Neutrophil (primary cell): ENCODE measurements around the gene MRGPRF.

Source experiments
- H3K27ac ChIP-seq: fragments of 200-600 bp; sonication (generic); 2 replicates; pipeline ENCODE4 v1.5.1; 2016; ENCODE audit warnings: mild to moderate bottlenecking, moderate library complexity
- H3K27me3 ChIP-seq: fragments of 200-600 bp; sonication (generic); 2 replicates; pipeline ENCODE4 v1.6.0; 2016; ENCODE audit warnings: mild to moderate bottlenecking
- H3K36me3 ChIP-seq: fragments of 200-600 bp; sonication (generic); 2 replicates; pipeline ENCODE4 v1.5.1; 2017
- H3K4me1 ChIP-seq, 2 experiments: fragments of 200-600 bp in 1 of 2; sonication (generic) in 1 of 2; 1 replicate in 1 of 2; 2 replicates in 1 of 2; pipeline versions ENCODE4 v1.5.1 to v1.6.1; 2013 to 2016; ENCODE audit warnings: low read depth in 1 of 2, low read length in 1 of 2, mild to moderate bottlenecking in 1 of 2, moderate library complexity in 1 of 2; ENCODE audit not compliant: control insufficient read depth in 1 of 2, insufficient read depth in 1 of 2
- H3K4me3 ChIP-seq, 2 experiments: fragments of 200-600 bp in 1 of 2; sonication (generic) in 1 of 2; 1 replicate in 1 of 2; 2 replicates in 1 of 2; pipeline ENCODE4 v1.5.1; 2013 to 2016; ENCODE audit warnings: low read depth in 1 of 2, low read length in 1 of 2, mild to moderate bottlenecking in 1 of 2, moderate library complexity in 1 of 2
- H3K9me3 ChIP-seq: fragments of 200-600 bp; sonication (generic); 2 replicates; pipeline ENCODE4 v1.5.1; 2016
- TF ChIP-seq, protein P1 (sequence below): fragments of 200-600 bp; sonication (generic); IDR thresholded peaks from 2 replicates; pipeline ENCODE4 v1.5.1; 2016; ENCODE audit warnings: antibody characterized with exemption

The MRGPRF gene

DNA sequence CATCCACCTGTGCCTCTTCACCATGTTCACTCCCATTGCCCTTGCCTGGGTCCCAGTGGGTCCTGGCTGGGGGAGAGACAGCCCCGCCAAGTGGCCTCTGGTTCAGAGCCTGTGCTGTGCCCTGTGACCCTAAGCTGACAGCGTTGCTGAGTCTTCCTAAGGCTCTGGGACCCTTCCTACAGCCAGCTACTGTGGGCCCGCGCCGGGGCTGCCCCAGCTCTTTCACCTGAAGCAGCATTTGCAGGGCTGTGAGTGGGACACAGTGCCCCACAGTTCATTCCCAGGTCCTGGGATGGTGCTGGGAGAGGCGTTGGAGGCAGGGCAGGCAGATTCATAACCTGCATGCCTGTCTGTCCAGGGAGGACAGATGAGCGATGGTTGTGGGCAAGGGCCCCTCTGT is 46.4 kb upstream of the MRGPRF start:
- no peaks in the 10 kb centered on the region for H3K4me1 ChIP-seq
- H3K27ac ChIP-seq = no peak overlapping the region
- no peaks in the 10 kb centered on the region for H3K9me3 ChIP-seq
- peaks cover 94% of the 10 kb centered on the region for H3K36me3 ChIP-seq
- H3K4me3 ChIP-seq = no peak overlapping the region
- no peaks in the 10 kb centered on the region for H3K27me3 ChIP-seq
- TF ChIP-seq, protein P1, sequence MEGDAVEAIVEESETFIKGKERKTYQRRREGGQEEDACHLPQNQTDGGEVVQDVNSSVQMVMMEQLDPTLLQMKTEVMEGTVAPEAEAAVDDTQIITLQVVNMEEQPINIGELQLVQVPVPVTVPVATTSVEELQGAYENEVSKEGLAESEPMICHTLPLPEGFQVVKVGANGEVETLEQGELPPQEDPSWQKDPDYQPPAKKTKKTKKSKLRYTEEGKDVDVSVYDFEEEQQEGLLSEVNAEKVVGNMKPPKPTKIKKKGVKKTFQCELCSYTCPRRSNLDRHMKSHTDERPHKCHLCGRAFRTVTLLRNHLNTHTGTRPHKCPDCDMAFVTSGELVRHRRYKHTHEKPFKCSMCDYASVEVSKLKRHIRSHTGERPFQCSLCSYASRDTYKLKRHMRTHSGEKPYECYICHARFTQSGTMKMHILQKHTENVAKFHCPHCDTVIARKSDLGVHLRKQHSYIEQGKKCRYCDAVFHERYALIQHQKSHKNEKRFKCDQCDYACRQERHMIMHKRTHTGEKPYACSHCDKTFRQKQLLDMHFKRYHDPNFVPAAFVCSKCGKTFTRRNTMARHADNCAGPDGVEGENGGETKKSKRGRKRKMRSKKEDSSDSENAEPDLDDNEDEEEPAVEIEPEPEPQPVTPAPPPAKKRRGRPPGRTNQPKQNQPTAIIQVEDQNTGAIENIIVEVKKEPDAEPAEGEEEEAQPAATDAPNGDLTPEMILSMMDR = no peak

DNA sequence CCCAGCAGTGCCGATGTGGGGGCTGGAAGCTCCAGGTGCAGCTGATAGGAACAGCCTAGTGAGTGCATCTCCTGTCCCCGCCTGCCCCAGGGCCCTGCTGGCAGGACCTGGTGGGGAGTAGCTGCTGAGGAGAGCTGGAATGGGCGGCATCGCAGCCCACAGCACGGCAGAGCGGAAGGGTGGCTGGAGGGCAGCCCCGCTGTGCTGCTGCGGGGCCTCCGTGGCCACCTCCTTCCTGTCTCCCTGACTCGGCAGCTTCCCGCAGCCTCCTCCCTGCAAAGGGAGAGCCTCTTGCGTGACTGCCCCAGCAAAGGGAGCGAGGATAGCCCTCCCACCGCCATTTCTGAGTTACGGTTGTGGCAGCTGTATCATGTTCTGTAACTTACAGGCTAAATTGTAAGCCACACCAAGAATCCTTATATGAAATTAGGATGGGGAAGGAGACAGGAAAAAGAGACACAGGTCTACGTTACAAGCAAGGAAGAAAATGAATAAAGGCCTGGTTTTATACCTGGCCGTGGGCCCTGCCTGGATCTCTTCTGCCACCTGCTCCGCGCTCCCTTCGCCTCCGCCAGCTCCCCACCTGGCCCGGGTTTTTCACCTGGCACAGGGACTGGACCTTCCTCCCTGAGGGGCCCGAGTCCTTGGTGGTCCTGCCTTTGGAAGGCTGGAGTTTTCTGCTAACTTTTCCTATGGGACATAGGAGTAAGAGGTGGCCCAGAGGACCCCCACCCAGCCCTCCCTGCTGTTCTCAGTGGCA is 45.6 kb upstream of the MRGPRF start:
- Histone ChIP-seq H3K4me3 (no peak overlapping the region), H3K27ac (no peak overlapping the region), H3K4me1 (no peaks in the 10 kb centered on the region), H3K9me3 (no peaks in the 10 kb centered on the region), H3K27me3 (no peaks in the 10 kb centered on the region), H3K36me3 (peaks cover 94% of the 10 kb centered on the region)
- TF ChIP-seq, protein P1 = no peak

DNA sequence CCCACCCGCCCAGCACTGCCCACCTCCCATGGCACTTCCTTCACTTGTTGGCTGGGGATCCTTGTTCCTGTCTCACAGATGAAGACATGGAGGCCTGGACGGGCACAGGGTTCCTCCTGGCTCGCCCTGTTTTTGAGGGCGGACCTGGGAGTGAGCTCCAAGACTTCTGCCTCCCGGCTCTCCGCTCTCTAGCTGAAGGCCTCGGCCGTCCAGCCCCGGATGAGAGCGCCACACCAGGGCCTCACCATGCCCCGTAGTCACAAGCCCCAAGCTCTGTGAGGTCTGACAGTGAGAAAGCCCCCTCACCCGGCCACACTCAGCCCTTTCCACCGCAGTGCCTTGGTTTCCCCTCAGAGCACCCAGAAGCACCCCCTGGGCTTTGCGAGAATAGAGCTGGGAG is 44.8 kb upstream of the MRGPRF start:
- Histone ChIP-seq H3K4me3 (no peak overlapping the region), H3K27ac (no peak overlapping the region), H3K9me3 (no peaks in the 10 kb centered on the region), H3K36me3 (peaks cover 90% of the 10 kb centered on the region), H3K4me1 (no peaks in the 10 kb centered on the region), H3K27me3 (no peaks in the 10 kb centered on the region)
- TF ChIP-seq, protein P1 = no peak

DNA sequence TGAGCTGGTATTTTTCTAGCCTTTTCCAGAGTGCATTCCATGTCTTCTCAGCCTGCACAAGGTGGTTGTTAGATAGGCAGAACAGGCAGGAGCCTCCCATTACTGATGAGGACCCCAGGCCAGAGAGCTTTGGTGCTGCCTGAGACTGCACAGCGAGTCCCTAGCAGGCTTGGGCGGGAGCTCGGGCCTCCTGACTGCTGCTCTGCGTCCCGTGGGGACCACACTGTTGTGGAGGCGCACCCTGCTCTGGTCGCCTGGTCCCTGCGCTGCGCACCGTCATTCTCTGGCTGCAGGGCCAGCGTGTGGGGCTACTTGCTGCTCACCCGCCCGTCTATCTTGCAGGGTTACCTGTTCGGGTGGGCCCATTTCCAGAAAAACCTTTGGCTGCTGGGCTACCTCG is 44.2 kb upstream of the MRGPRF start:
- Histone ChIP-seq H3K27me3 (no peaks in the 10 kb centered on the region), H3K9me3 (no peaks in the 10 kb centered on the region), H3K27ac (no peak overlapping the region), H3K4me1 (peaks cover 0 to 1% of the 10 kb centered on the region in 2 experiments), H3K36me3 (peaks cover 88% of the 10 kb centered on the region), H3K4me3 (no peak overlapping the region)
- TF ChIP-seq, protein P1 = no peak

DNA sequence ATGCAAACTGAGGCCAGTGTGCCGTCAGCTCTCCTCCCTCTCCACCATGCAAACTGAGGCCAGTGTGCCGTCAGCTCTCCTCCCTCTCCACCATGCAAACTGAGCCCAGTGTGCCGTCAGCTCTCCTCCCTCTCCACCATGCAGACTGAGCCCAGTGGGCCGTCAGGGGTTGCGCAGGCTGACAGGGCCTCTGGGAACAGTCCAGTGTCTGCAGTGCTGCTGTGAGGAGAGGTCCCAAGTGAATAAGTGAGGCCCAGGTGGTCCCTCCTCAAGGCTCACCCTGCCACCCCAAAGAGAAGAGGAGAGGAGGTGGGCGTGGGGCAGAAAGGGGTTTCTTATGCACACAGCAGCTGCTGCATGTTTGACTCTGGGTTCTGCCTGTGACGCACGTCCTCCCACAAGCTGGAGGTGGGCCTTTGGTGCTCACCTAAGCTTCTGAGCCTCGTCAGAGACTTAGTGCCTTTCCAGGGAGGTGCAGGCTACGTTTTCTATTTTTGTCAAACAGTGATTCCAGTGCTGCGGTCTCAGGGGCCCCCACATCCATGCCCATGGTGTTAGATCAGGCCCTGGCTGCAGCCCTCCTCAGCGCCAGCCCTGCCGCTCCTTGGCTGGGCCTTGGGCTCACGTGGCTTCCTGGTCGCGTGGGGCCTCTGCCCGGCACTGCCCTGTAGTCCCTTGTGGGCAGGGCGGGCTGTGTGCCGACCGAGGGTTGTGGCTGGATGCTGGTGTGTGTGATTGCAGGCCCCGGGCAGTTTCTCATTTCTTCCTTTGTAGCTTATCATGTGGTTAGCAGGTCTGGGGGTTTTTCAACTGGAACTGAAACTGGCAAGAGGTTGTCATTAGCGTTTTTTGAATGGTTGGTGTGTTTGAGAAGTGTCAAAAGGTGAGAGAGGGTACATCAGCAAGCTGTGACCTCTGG is 42.8 kb upstream of the MRGPRF start:
- Histone ChIP-seq H3K4me1 (peaks cover 2 to 14% of the 10 kb centered on the region in 2 experiments), H3K36me3 (peaks cover 77% of the 10 kb centered on the region), H3K9me3 (no peaks in the 10 kb centered on the region), H3K27me3 (no peaks in the 10 kb centered on the region), H3K4me3 (no peak overlapping the region), H3K27ac (no peak overlapping the region)
- TF ChIP-seq, protein P1 = no peak
